Hepatocyte (in vitro differentiated cells): ENCODE results near the gene CNTNAP2.

ENCODE experiments used
- CTCF ChIP-seq: fragments of 200-600 bp; sonication (generic); IDR thresholded peaks from 2 replicates; pipeline ENCODE4 v1.5.1; 2016; ENCODE audit warnings: antibody characterized with exemption, mild to moderate bottlenecking; ENCODE audit not compliant: poor library complexity
- EZH2 ChIP-seq: fragments of 200-600 bp; sonication (generic); IDR thresholded peaks from 2 replicates; pipeline ENCODE4 v1.6.1; 2016; ENCODE audit warnings: antibody characterized with exemption, mild to moderate bottlenecking, borderline replicate concordance
- EZH2phosphoT487 ChIP-seq: fragments of 200-600 bp; sonication (generic); IDR thresholded peaks from one replicate; pipeline ENCODE4 v1.6.1; 2018; ENCODE audit warnings: antibody characterized with exemption, mild to moderate bottlenecking, low read depth, moderate library complexity; ENCODE audit not compliant: unreplicated experiment, severe bottlenecking

- TF ChIP-seq CTCF (no peak), EZH2 (no peak), EZH2phosphoT487 (no peak)
These were observed 2317.1 kb downstream of the CNTNAP2 start for GRCh38 chr7:148433521-148434180.
